Adipocyte (in vitro differentiated cells): Measurements from ENCODE around the gene SCUBE1.
"Not testable (repeated sequence)": the region's sequence is repeated elsewhere in the genome, so short reads cannot be mapped to it uniquely, and the experiment has no call there.

Experiments
- DNase-seq: peaks from one replicate; pipeline ENCODE4 v3.0.0-alpha.2; 2015; ENCODE audit warnings: low read depth
- H3K27me3 ChIP-seq: replicated peaks from 2 replicates; pipeline ENCODE4 v1.7.0; 2013; ENCODE audit warnings: mild to moderate bottlenecking, low read length, moderate library complexity; ENCODE audit not compliant: control insufficient read depth, insufficient read depth
- H3K36me3 ChIP-seq: 2 replicates; pipeline ENCODE4 v1.7.0; 2013; ENCODE audit warnings: low read length, mild to moderate bottlenecking, moderate library complexity; ENCODE audit not compliant: control insufficient read depth, insufficient read depth, severe bottlenecking
- H3K4me1 ChIP-seq: 2 replicates; pipeline ENCODE4 v1.7.0; 2013; ENCODE audit warnings: mild to moderate bottlenecking, low read length, moderate library complexity; ENCODE audit not compliant: control insufficient read depth, insufficient read depth
- H3K4me3 ChIP-seq: 2 replicates; pipeline ENCODE4 v1.7.0; 2013; ENCODE audit warnings: mild to moderate bottlenecking, low read length, moderate library complexity
- H3K9ac ChIP-seq: 2 replicates; pipeline ENCODE4 v1.7.0; 2013; ENCODE audit warnings: mild to moderate bottlenecking, low read length, moderate library complexity
- H3K9me3 ChIP-seq: 2 replicates; pipeline ENCODE4 v1.7.0; 2013; ENCODE audit warnings: mild to moderate bottlenecking, low read length, moderate library complexity; ENCODE audit not compliant: control insufficient read depth

Gene SCUBE1

DNA sequence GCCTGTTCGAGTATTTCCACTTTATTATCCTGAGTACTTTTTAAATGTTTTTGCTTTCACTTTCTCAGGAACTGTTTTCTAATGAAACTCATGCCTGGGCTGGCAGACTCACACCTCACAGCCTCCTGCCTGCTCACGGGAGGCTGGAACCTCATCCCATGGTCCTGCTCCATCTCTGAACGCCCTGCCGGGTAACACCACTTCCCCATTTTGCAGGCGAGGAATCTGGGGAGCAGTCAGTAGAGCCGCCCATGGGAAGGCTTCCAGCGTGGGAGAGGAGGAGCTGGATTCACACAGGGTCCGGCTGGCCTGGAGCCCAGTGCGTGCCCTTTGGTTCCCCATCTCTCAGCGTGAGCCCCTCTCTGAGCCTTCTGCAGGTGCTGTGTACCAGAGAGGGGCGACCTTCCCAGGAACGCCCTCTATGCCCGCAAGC, 53.6 kb downstream of the SCUBE1 start:
- Histone ChIP-seq H3K9me3 (no peaks in the 10 kb centered on the region), H3K4me1 (peaks cover 8% of the 10 kb centered on the region), H3K36me3 (no peaks in the 10 kb centered on the region), H3K27me3 (peaks cover 80% of the 10 kb centered on the region), H3K9ac (no peak overlapping the region), H3K4me3 (peak overlapping the region; percentile 72)
- peak; percentile 19 for DNase-seq

DNA sequence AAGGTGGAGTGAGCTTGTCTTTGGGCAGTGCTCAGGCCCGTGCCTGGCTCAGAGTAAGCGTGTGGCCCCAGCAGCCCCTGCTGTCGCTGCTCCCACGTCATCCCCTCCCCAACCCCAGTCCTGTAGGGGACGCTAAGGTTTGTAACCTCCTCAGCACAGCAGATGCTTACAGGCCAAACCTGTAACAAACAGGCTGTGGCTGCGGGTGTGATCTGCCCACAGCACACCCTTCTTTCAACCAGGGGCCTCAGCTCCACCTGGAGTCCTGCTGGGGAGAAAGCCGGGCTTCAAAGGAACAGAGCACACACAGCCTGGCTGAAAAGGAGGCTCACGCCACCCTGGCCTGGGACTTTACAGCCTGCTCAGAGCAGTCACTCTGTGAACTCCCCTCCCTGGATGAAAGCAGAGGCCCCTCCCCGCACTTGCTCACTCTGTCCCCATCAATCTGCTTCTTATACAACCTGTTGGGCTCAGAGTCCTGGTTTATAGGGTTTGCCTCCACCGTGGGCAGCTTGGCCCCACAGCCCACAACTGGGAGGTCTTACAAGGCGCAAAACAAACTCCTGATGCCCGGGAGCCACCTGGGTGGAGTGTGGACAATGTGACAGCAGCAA, 54.3 kb downstream of the SCUBE1 start:
- Histone ChIP-seq H3K4me1 (peaks cover 8% of the 10 kb centered on the region), H3K9ac (no peak overlapping the region), H3K27me3 (peaks cover 77% of the 10 kb centered on the region), H3K36me3 (no peaks in the 10 kb centered on the region), H3K4me3 (peak overlapping the region; percentile 72), H3K9me3 (no peaks in the 10 kb centered on the region)
- no peak for DNase-seq

DNA sequence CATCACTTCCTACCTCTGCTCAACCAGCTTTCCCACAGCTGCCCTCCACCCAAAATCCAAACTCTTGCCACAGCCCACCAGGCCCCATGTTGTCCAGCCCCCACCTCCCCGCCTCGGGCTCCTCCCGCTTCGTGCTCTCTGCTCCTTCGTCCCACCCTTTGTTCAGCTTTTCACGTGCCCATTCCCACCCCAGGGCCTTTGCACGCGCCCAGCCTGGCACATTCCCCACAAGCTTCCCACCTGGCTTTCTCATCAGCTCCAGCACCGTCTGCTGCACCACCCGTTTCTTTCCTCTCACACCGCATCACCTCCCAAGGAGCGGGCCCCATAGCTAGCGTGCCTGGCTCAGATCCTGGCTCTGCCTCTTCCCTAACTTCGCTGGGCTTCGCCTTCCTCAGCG, 54.8 kb downstream of the SCUBE1 start:
- DNase-seq: no peak
- no peak overlapping the region for H3K4me3 ChIP-seq
- peaks cover 8% of the 10 kb centered on the region for H3K4me1 ChIP-seq

DNA sequence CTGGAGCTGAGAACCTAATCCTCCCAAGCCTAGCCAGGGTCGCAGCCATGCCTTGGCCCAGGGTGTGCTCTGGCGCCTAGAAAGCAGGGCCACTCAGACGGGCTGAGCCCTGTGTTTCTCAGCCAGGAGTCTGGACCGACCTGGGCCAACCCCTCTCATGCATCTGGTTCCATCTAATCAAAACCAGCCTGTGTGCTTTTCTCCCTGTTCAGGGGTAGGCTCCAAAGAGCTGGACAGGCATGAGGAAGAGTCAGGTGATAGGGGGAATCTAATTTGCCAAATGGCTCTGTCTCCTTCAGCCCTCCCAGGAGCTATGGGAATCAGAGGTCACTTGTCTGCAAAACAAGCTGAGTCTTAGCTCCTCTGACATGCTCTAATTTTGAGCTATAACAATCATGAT, 55.7 kb downstream of the SCUBE1 start:
- H3K9me3 ChIP-seq: no peaks in the 10 kb centered on the region
- DNase-seq: no peak
- H3K4me3 ChIP-seq: no peak overlapping the region
- no peaks in the 10 kb centered on the region for H3K36me3 ChIP-seq
- H3K4me1 ChIP-seq: peaks cover 8% of the 10 kb centered on the region
- H3K9ac ChIP-seq: no peak overlapping the region
- H3K27me3 ChIP-seq: peaks cover 80% of the 10 kb centered on the region

More for the DNA sequence above, 54.8 kb downstream of the SCUBE1 start:
- H3K36me3 ChIP-seq: no peaks in the 10 kb centered on the region
- no peaks in the 10 kb centered on the region for H3K9me3 ChIP-seq
- peaks cover 82% of the 10 kb centered on the region for H3K27me3 ChIP-seq
- H3K9ac ChIP-seq: no peak overlapping the region

DNA sequence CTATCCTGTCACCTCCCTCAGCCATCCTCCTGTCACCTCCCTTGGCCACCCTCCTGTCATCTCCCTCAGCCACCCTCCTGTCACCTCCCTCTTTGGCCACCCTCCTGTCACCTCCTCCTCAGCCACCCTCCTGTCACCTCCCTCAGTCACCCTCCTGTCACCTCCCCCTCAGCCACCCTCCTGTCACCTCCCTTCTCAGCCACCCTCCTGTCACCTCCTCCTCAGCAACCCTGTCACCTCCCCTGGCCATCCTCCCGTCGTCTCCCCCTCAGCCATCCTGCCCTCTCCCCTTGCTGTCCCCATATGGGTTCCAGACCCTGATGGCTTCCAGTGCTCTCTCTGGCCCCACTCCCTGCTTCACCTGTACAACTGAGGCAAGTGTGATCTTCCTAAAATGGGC, 61.8 kb downstream of the SCUBE1 start:
- Histone ChIP-seq H3K4me3 (no peak overlapping the region), H3K36me3 (no peaks in the 10 kb centered on the region)

DNA sequence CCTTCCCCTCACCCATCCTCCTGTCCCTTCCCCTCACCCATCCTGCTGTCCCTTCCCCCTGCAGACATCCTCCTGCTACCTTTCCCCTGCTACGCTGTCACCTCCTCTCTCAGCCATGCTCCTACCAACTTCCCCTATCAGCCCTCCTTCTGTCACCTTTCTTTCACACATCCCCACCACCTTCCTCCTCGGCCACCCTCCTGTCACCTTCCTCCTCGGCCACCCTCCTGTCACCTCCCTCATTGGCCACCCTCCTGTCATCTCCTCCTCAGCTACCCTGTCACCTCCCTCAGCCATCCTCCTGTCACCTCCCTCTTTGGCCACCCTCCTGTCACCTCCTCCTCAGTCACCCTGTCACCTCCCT, 62.7 kb downstream of the SCUBE1 start:
- not testable (repeated sequence) for H3K9me3 ChIP-seq, H3K4me3 ChIP-seq, DNase-seq, H3K9ac ChIP-seq, H3K4me1 ChIP-seq, H3K36me3 ChIP-seq
- peaks cover 63% of the 10 kb centered on the region for H3K27me3 ChIP-seq

More for the DNA sequence above, 61.8 kb downstream of the SCUBE1 start:
- Histone ChIP-seq H3K4me1 (no peaks in the 10 kb centered on the region), H3K27me3 (peaks cover 65% of the 10 kb centered on the region), H3K9me3 (no peaks in the 10 kb centered on the region), H3K9ac (no peak overlapping the region)
- DNase-seq: no peak

DNA sequence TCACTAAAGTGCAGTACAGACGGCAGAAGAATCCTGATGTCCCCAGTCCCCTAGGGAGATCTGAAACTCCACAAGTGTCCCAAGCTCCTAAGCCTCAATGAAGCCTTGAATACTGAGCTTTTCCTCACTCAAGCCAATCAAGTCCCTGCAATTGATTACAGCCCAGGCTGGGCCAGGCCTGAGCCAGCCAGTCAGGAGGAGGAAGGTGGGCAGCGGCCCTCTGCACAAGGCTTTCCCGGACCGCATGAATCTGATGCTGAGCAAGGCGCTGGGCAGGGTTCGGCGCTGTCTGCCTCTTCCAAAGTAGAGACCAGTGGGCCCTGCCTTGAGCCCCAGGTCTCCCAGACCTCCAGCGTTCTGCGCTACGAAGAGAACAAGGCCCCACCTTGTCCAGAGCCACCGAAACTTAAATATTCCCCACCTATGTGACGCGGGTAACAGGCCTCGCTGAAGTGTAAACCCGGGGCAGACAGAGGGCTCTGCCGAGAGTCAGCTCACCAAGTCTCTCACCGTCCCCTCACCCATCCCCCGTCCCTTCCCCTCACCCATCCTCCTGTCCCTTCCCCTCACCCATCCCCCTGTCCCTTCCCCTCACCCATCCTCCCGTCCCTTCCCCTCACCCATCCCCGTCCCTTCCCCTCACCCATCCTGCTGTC, 63.2 kb downstream of the SCUBE1 start:
- no peaks in the 10 kb centered on the region for H3K9me3 ChIP-seq
- peaks cover 63% of the 10 kb centered on the region for H3K27me3 ChIP-seq
- no peak for DNase-seq
- no peaks in the 10 kb centered on the region for H3K4me1 ChIP-seq
- no peaks in the 10 kb centered on the region for H3K36me3 ChIP-seq
- H3K4me3 ChIP-seq: no peak overlapping the region
- H3K9ac ChIP-seq: no peak overlapping the region

DNA sequence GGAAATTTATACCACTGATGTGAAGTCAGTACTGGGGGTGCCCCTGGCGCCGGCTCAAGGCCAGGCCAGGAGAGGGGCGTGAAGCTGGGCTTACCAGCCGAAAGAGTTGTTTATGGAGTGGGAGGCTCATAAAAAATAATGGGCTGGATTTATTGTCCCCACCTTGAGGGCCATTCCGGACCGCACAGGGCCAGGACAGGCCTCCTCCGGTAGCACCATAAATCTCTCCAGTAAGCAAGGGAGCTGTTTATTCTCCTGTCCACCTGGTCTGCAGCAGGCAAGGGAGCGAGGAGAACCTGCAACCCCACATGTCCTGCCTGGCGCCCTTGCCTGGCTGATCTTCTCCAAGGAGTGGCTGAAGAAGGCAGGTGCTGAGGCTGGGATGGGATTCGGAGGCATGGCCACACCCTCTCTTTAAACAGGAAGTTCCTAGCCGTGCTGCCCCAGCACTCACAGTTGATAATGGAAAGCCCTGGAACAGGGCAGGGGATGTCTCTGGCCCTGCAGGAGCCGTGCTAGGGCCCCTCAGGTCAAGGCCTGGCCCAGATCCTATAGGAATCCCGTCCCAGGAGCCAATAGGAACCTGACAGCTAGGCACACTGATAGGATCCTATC, 65.1 kb downstream of the SCUBE1 start:
- H3K9ac ChIP-seq: no peak overlapping the region
- DNase-seq: no peak
- no peaks in the 10 kb centered on the region for H3K9me3 ChIP-seq
- peaks cover 65% of the 10 kb centered on the region for H3K27me3 ChIP-seq
- H3K4me3 ChIP-seq: no peak overlapping the region
- H3K36me3 ChIP-seq: no peaks in the 10 kb centered on the region
- no peaks in the 10 kb centered on the region for H3K4me1 ChIP-seq

DNA sequence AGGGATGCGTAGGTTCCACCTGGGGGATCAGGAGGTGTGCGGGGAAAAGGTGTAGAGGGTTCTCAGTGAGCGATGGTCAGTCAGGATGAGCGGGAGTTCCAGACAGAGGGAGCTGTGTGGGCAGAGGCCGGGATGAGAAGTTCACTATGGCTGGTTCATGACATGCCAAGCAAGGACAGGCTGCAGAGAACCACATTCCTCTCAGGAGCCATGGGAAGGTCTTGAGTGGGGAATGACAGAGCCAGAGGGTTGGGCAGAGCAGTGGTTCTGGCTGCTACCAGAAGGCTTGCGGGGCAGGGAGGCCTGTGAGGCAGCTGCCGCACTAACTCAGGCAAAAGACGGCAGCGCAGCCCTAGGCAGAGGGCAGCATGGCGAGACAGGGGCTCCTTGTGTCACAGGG, 66.1 kb downstream of the SCUBE1 start:
- Histone ChIP-seq H3K27me3 (peaks cover 67% of the 10 kb centered on the region), H3K36me3 (no peaks in the 10 kb centered on the region), H3K9ac (no peak overlapping the region), H3K9me3 (no peaks in the 10 kb centered on the region), H3K4me3 (no peak overlapping the region), H3K4me1 (no peaks in the 10 kb centered on the region)
- DNase-seq: no peak

DNA sequence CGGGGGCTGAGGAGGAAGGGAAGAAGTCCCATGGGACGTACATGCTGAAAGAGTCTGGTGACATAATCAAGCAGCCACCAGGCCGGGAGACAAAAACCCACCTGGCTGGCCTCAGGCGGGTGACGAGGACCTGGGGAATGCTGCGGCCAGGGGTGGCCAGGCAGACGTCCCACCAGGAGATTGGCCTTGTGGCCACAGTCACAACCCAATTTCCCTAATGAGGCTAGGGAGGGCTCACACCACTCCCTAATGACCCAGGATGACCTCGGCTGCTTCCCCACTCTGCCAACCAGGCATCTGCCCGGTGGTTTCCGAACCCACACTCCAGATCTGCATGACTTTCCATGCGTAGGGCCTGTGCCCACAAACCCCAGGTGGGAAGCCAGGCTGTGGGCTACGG, 66.9 kb downstream of the SCUBE1 start:
- DNase-seq: no peak

DNA sequence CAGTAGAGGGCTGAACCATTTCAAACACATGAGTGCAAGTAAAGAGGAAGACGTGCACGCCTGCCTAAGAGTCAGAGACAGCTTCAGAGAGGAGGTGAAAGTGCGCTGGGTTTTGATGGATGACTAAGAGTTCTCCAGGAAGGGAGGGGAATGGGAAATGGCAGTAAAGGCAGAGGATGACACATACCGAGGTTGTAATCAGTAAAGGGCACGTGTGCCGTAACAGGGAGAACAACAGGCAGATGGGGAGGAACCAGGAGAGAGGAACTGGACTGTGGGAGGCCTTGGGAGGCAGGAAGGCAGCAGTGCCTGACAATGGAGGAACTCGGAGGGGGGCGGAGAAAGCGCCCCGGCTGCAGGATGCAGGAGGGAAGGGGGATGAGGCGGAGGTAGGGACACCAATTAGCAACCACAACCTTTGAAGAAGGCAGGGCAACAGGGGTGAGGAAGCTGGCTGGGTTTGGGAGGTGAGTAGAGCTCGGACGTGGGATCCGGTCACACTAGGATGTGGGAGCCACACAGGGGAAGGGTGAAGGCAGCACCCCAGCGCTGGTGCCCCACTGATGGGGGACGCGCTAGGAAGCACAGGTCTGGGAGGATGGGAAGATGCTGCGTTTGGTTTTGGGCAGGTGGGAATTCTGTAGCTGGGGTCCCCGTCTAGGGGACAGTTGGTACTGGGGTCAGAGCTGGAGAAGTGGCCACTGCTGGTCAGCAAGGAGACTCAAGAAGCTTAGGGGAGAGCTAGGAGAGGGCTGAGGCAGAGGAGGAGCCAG, 67.4 kb downstream of the SCUBE1 start:
- H3K4me1 ChIP-seq: no peaks in the 10 kb centered on the region
- no peak overlapping the region for H3K4me3 ChIP-seq
- H3K9ac ChIP-seq: no peak overlapping the region
- H3K27me3 ChIP-seq: peaks cover 71% of the 10 kb centered on the region
- no peaks in the 10 kb centered on the region for H3K9me3 ChIP-seq
- no peak for DNase-seq
- H3K36me3 ChIP-seq: no peaks in the 10 kb centered on the region

More for the DNA sequence above, 66.9 kb downstream of the SCUBE1 start:
- Histone ChIP-seq H3K4me1 (no peaks in the 10 kb centered on the region), H3K4me3 (no peak overlapping the region), H3K9ac (no peak overlapping the region), H3K27me3 (peaks cover 67% of the 10 kb centered on the region), H3K36me3 (no peaks in the 10 kb centered on the region), H3K9me3 (no peaks in the 10 kb centered on the region)
